DND-41 (cell line): ENCODE results near the gene ZDHHC1.

Experiments
- CTCF ChIP-seq: IDR thresholded peaks from 2 replicates; pipeline ENCODE4 v1.5.1; 2012; ENCODE audit warnings: borderline replicate concordance, low read length, moderate library complexity, mild to moderate bottlenecking; ENCODE audit not compliant: poor library complexity, severe bottlenecking; ENCODE audit errors: extremely low read depth
- EZH2 ChIP-seq: IDR thresholded peaks from 3 replicates; pipeline ENCODE4 v1.6.1; 2012; ENCODE audit warnings: borderline replicate concordance, low read depth, mild to moderate bottlenecking, moderate library complexity, low read length, inconsistent platforms; ENCODE audit not compliant: severe bottlenecking

- no peak for TF ChIP-seq CTCF
- no peak for TF ChIP-seq EZH2
Observed at GRCh38 chr16:67463691-67464090, 47.4 kb upstream of the ZDHHC1 start.
